Right lobe of liver (tissue), 4 donors: ENCODE measurements around the gene NTM.

Experiments used
- POLR2A ChIP-seq: fragments of 450-650 bp; IDR thresholded peaks from one replicate; pipeline ENCODE4 v1.6.1; 2017; ENCODE audit warnings: antibody characterized with exemption, mild to moderate bottlenecking
- TF ChIP-seq, protein P1 (sequence below), 4 donors: fragments of 200-600 bp in 3 of 4; fragments of 450-650 bp in 1 of 4; IDR thresholded peaks; one replicate each; pipeline versions ENCODE4 v1.5.1 to v1.8.0; 2016 to 2022; ENCODE audit warnings: antibody characterized with exemption in 4 of 4, mild to moderate bottlenecking in 2 of 4
- donor health status: DM: no; HTN: no; CAD: no.
- donor health status: DM: no; HTN: no; CAD: no.
- donor health status: DM: no; HTN: yes; CAD: no.

DNA sequence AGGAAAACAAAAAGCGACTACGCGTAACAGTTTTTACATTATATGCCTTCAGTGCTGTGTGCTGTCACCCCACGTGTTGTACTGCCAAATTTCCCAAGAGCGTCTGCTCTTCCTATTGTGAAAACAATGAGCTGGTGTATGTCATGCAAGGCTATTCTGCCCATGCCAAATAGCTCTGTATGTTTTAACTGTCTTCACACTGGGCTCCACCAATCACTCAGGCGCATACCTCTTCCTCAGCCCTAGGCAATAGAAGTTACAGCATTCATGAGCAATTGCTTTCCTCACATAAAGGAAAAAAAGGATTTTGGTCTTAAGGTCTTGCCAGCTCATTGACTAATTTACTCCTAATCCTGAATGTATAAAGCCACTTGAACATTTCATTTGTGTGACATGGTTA is 606.8 kb downstream of the NTM start:
- TF ChIP-seq, protein P1, sequence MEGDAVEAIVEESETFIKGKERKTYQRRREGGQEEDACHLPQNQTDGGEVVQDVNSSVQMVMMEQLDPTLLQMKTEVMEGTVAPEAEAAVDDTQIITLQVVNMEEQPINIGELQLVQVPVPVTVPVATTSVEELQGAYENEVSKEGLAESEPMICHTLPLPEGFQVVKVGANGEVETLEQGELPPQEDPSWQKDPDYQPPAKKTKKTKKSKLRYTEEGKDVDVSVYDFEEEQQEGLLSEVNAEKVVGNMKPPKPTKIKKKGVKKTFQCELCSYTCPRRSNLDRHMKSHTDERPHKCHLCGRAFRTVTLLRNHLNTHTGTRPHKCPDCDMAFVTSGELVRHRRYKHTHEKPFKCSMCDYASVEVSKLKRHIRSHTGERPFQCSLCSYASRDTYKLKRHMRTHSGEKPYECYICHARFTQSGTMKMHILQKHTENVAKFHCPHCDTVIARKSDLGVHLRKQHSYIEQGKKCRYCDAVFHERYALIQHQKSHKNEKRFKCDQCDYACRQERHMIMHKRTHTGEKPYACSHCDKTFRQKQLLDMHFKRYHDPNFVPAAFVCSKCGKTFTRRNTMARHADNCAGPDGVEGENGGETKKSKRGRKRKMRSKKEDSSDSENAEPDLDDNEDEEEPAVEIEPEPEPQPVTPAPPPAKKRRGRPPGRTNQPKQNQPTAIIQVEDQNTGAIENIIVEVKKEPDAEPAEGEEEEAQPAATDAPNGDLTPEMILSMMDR (IDR thresholded peaks at IDR 0.05) = no peak
- TF ChIP-seq POLR2A = no peak
